Body of pancreas (tissue), 4 donors: Measurements from ENCODE around the gene LDLRAP1. TPM values are rescaled to one million over a fixed set of nuclear protein-coding genes. Genes with fewer than 3 reads are reported as not detected.

Experiments
- ATAC-seq: fragments of 150-250 bp; one replicate; pipeline ENCODE4 v1.9.1; 2016
- DNase-seq, 4 donors: peaks; one replicate each; pipeline ENCODE4 v3.0.0-alpha.2; 2019
- H3K27ac ChIP-seq, 4 donors: fragments of 200-600 bp; sonication (generic); 1 replicate in 3 of 4; 2 replicates in 1 of 4; pipeline versions ENCODE4 v1.5.1 to v1.6.1; 2016 to 2019; ENCODE audit warnings: mild to moderate bottlenecking in 1 of 4, mixed read lengths in 1 of 4, moderate library complexity in 1 of 4
- H3K27me3 ChIP-seq, 2 donors: fragments of 200-600 bp; sonication (generic); one replicate each; pipeline ENCODE4 v1.6.0; 2016; ENCODE audit warnings: mild to moderate bottlenecking in 1 of 2
- H3K36me3 ChIP-seq, 2 donors: fragments of 200-600 bp; sonication (generic); replicated peaks in 1 of 2; 2 replicates each; pipeline ENCODE4 v1.5.1; 2016; ENCODE audit warnings: low read depth in 2 of 2; ENCODE audit not compliant: insufficient read depth in 1 of 2
- H3K4me1 ChIP-seq: fragments of 200-600 bp; sonication (generic); one replicate; pipeline ENCODE4 v1.6.0; 2016
- H3K4me3 ChIP-seq, 2 donors: fragments of 200-600 bp; sonication (generic); 1 replicate in 1 of 2; 2 replicates in 1 of 2; pipeline ENCODE4 v1.5.1; 2016 to 2019
- H3K9me3 ChIP-seq, 3 donors: fragments of 200-600 bp; sonication (generic); 1 replicate in 2 of 3; 2 replicates in 1 of 3; pipeline ENCODE4 v1.5.1; 2016
- CTCF ChIP-seq, 7 experiments: fragments of 450-650 bp in 4 of 7; fragments of 200-600 bp in 3 of 7; sonication (generic) in 3 of 7; IDR thresholded peaks; one replicate each; pipeline ENCODE4 v1.5.1; 2016 to 2019; ENCODE audit warnings: antibody characterized with exemption in 7 of 7
- POLR2A ChIP-seq, 3 donors: fragments of 450-650 bp; IDR thresholded peaks; one replicate each; pipeline ENCODE4 v1.6.1; 2016; ENCODE audit warnings: antibody characterized with exemption in 3 of 3, mild to moderate bottlenecking in 2 of 3
- WGBS, 2 donors: methylation state at CpG; one replicate each; pipeline ENCODE4 v1.1.5; 2017; 5-methylcytosine and 5-hydroxymethylcytosine counted together
- intact Hi-C: fragments of 100-400 bp; cut with DNase I; formaldehyde crosslinking; loops from one replicate; pipeline ENCODE4 v1.15.1; 2023
- total RNA-seq, 2 donors: library from RNA; depleted of rRNA; stranded (reverse); fragments of >200 nt; gene quantifications; one replicate each; pipeline ENCODE4 v1.1.0, GENCODE V29; 2016

The LDLRAP1 gene
- total RNA-seq, 2 donors from 2014 or later = 20.8 to 23.7 TPM

- intact Hi-C loops = loop anchor here (10.0 kb wide), 1 partner anchor 123 kb away; no protein-coding TSS in a partner anchor
- WGBS, 2 donors = 84% methylated on average over 11 to 20 of the region's 21 CpGs
- no peak overlapping the region for H3K27ac ChIP-seq
- peaks cover under 1% of the 10 kb centered on the region for H3K4me1 ChIP-seq
- DNase-seq (no peak), ATAC-seq (no peak)
- H3K27me3 ChIP-seq = no peaks in the 10 kb centered on the region
- H3K4me3 ChIP-seq = no peak overlapping the region
- TF ChIP-seq CTCF (IDR thresholded peaks at IDR 0.05) (no peak), POLR2A (IDR thresholded peaks at IDR 0.05) (no peak)
- no peaks in the 10 kb centered on the region for H3K9me3 ChIP-seq
- no peaks in the 10 kb centered on the region for H3K36me3 ChIP-seq
These were observed 15.3 kb upstream of the LDLRAP1 start for GRCh38 chr1:25527946-25528595.

GRCh38 chr1:25528881-25529517 lies 14.4 kb upstream of the LDLRAP1 start:
- H3K9me3 ChIP-seq = no peaks in the 10 kb centered on the region
- no peak for DNase-seq
- 76 to 89% methylated on average over 3 to 7 of the region's 7 CpGs for WGBS, 2 donors
- no peak overlapping the region for H3K4me3 ChIP-seq
- no peak for TF ChIP-seq POLR2A (IDR thresholded peaks at IDR 0.05)
- TF ChIP-seq CTCF (IDR thresholded peaks at IDR 0.05) = no peak
- no peaks in the 10 kb centered on the region for H3K27me3 ChIP-seq
- intact Hi-C loops = loop anchor here (10.0 kb wide), 1 partner anchor 124 kb away; no protein-coding TSS in a partner anchor
- no peaks in the 10 kb centered on the region for H3K4me1 ChIP-seq
- H3K36me3 ChIP-seq = no peaks in the 10 kb centered on the region
- no peak for ATAC-seq
- H3K27ac ChIP-seq = no peak overlapping the region

- no peaks in the 10 kb centered on the region for H3K9me3 ChIP-seq
- DNase-seq = no peak
- no peak overlapping the region for H3K4me3 ChIP-seq
- ATAC-seq = no peak
- WGBS, 2 donors = 82 to 84% methylated on average over 12 to 16 of the region's 18 CpGs
- TF ChIP-seq POLR2A (IDR thresholded peaks at IDR 0.05) = no peak
- intact Hi-C loops = loop anchor here (10.0 kb wide), 1 partner anchor 125 kb away; no protein-coding TSS in a partner anchor
- no peaks in the 10 kb centered on the region for H3K27me3 ChIP-seq
- H3K27ac ChIP-seq = no peak overlapping the region
- no peaks in the 10 kb centered on the region for H3K36me3 ChIP-seq
- H3K4me1 ChIP-seq = no peaks in the 10 kb centered on the region
These were observed 13.8 kb upstream of the LDLRAP1 start for GRCh38 chr1:25529518-25530185.

GRCh38 chr1:25530186-25531081 lies 13.0 kb upstream of the LDLRAP1 start:
- no peaks in the 10 kb centered on the region for H3K4me1 ChIP-seq
- DNase-seq (no peak), ATAC-seq (no peak)
- H3K36me3 ChIP-seq = no peaks in the 10 kb centered on the region
- H3K4me3 ChIP-seq = no peak overlapping the region
- intact Hi-C loops = no loop called here
- WGBS, 2 donors = 86 to 91% methylated on average over 9 to 22 of the region's 22 CpGs
- TF ChIP-seq CTCF (IDR thresholded peaks at IDR 0.05) (no peak), POLR2A (IDR thresholded peaks at IDR 0.05) (no peak)
- H3K27ac ChIP-seq = no peak overlapping the region
- H3K9me3 ChIP-seq = no peaks in the 10 kb centered on the region
- no peaks in the 10 kb centered on the region for H3K27me3 ChIP-seq
